Measurements from ENCODE around the gene GPR3. TPM values are rescaled to one million over a fixed set of nuclear protein-coding genes. Genes with fewer than 3 reads are reported as not detected.
A peak's percentile ranks its signal among the peaks of the same experiment; 100 is the strongest.

GPR3 gene
- total and polyA plus RNA-seq, 2 of the 8 experiments (the other 6 are each of a cell fraction or from before 2014, with no cell fraction given), result 9.9 to 26.5 TPM

GRCh38 chr1:27391511-27392095, 819 bp upstream of the GPR3 start (continued):
- TF ChIP-seq CTBP2 (IDR thresholded peaks at IDR 0.05; ENCODE audit: borderline replicate concordance, insufficient read depth, insufficient read length, low read length) (no peak), RFX5 (IDR thresholded peaks at IDR 0.05; ENCODE audit: borderline replicate concordance, low read depth, low read length) (no peak), SAP30 (IDR thresholded peaks at IDR 0.05; ENCODE audit: insufficient read depth, insufficient replicate concordance, low read length) (peak; percentile 95)

Measured in H1 (cell line).